Prostate gland (tissue), 2 donors: ENCODE measurements around the gene CEP131. TPM values are rescaled to one million over a fixed set of nuclear protein-coding genes. Genes with fewer than 3 reads are reported as not detected.

Source experiments
- DNase-seq: peaks from one replicate; pipeline ENCODE4 v3.0.0-alpha.2; 2019; ENCODE audit warnings: low spot score
- H3K27ac ChIP-seq, 2 donors: fragments of 200-600 bp; sonication (generic); 2 replicates each; pipeline ENCODE4 v1.5.1; 2017 to 2019
- H3K27me3 ChIP-seq: fragments of 200-600 bp; sonication (generic); replicated peaks from 2 replicates; pipeline ENCODE4 v1.5.1; 2019; ENCODE audit not compliant: insufficient read depth
- H3K36me3 ChIP-seq, 2 donors: fragments of 200-600 bp; sonication (generic); 1 replicate in 1 of 2; 2 replicates in 1 of 2; pipeline versions ENCODE4 v1.5.1 to v1.8.1; 2017 to 2019
- H3K4me1 ChIP-seq: fragments of 200-600 bp; sonication (generic); replicated peaks from 2 replicates; pipeline ENCODE4 v1.5.1; 2019
- H3K4me3 ChIP-seq, 2 donors: fragments of 200-600 bp; sonication (generic); 2 replicates each; pipeline ENCODE4 v1.5.1; 2017 to 2019
- H3K9me3 ChIP-seq: fragments of 200-600 bp; sonication (generic); 2 replicates; pipeline ENCODE4 v1.5.1; 2017
- CTCF ChIP-seq, 4 experiments: fragments of 200-600 bp in 2 of 4; fragments of 450-650 bp in 2 of 4; sonication (generic) in 2 of 4; IDR thresholded peaks; 1 replicate in 3 of 4; 2 replicates in 1 of 4; pipeline ENCODE4 v1.5.1; 2016 to 2019; ENCODE audit warnings: antibody characterized with exemption in 4 of 4, mild to moderate bottlenecking in 2 of 4, moderate library complexity in 2 of 4
- POLR2A ChIP-seq: fragments of 450-650 bp; IDR thresholded peaks from one replicate; pipeline ENCODE4 v1.6.1; 2016; ENCODE audit warnings: antibody characterized with exemption, mild to moderate bottlenecking
- POLR2AphosphoS5 ChIP-seq: sonication (generic); formaldehyde crosslinking; IDR thresholded peaks from one replicate; pipeline ENCODE4 v1.6.1; 2017; ENCODE audit warnings: antibody characterized with exemption
- WGBS: methylation state at CpG from one replicate; pipeline ENCODE4 v1.1.5; 2018; 5-methylcytosine and 5-hydroxymethylcytosine counted together
- intact Hi-C: fragments of 100-400 bp; cut with DNase I; formaldehyde crosslinking; loops from one replicate; pipeline ENCODE4 v1.14.2; 2022
- total RNA-seq, 2 donors: library from RNA; depleted of rRNA; stranded (reverse); fragments of >200 nt; gene quantifications; one replicate each; pipeline ENCODE4 v1.1.0, GENCODE V29; 2016

Gene CEP131
- total RNA-seq, 2 donors from 2014 or later = 7.1 to 24.0 TPM

- Histone ChIP-seq H3K36me3 (no peaks in the 10 kb centered on the region), H3K9me3 (no peaks in the 10 kb centered on the region), H3K4me3 (no peak overlapping the region), H3K27ac (no peak overlapping the region), H3K4me1 (no peaks in the 10 kb centered on the region), H3K27me3 (no peaks in the 10 kb centered on the region)
- no peak for TF ChIP-seq POLR2AphosphoS5
- no peak for TF ChIP-seq POLR2A
- DNase-seq = no peak
- 65% methylated on average over 9 of the region's 11 CpGs for WGBS
- intact Hi-C loops = loop anchor here (5.0 kb wide), 1 partner anchor 99 kb away; no protein-coding TSS in a partner anchor
These were observed 79.6 kb downstream of the CEP131 start for GRCh38 chr17:81143200-81143527.

GRCh38 chr17:81142301-81143199 is 80.2 kb downstream of the CEP131 start:
- intact Hi-C loops = loop anchor here (5.0 kb wide), 1 partner anchor 100 kb away; no protein-coding TSS in a partner anchor
- Histone ChIP-seq H3K4me3 (no peak overlapping the region), H3K36me3 (no peaks in the 10 kb centered on the region), H3K27ac (no peak overlapping the region), H3K27me3 (no peaks in the 10 kb centered on the region), H3K9me3 (no peaks in the 10 kb centered on the region), H3K4me1 (no peaks in the 10 kb centered on the region)
- peak; percentile 45 for TF ChIP-seq POLR2AphosphoS5
- peak; percentile 50 to 76 (median 71) for TF ChIP-seq CTCF (IDR thresholded peaks at IDR 0.05)
- no peak for TF ChIP-seq POLR2A
- 29% methylated on average over 24 of the region's 25 CpGs for WGBS
- peak; percentile 66 for DNase-seq

GRCh38 chr17:81140695-81141094 is 82.1 kb downstream of the CEP131 start:
- Histone ChIP-seq H3K9me3 (no peaks in the 10 kb centered on the region), H3K27ac (no peak overlapping the region), H3K4me1 (no peaks in the 10 kb centered on the region), H3K27me3 (no peaks in the 10 kb centered on the region), H3K4me3 (no peak overlapping the region), H3K36me3 (no peaks in the 10 kb centered on the region)
- TF ChIP-seq POLR2A (no peak), CTCF (IDR thresholded peaks at IDR 0.05) (no peak), POLR2AphosphoS5 (no peak)
- WGBS = 96% methylated on average over 37 of the region's 37 CpGs
- intact Hi-C loops = loop anchor here (5.0 kb wide), 1 partner anchor 102 kb away; no protein-coding TSS in a partner anchor
- DNase-seq = no peak

GRCh38 chr17:81140018-81140417 is 82.7 kb downstream of the CEP131 start:
- intact Hi-C loops = loop anchor here (5.0 kb wide), 1 partner anchor 102 kb away; no protein-coding TSS in a partner anchor
- H3K36me3 ChIP-seq = no peaks in the 10 kb centered on the region
- TF ChIP-seq POLR2A (no peak), CTCF (IDR thresholded peaks at IDR 0.05) (no peak), POLR2AphosphoS5 (no peak)
- DNase-seq = no peak
- no peak overlapping the region for H3K27ac ChIP-seq
- H3K27me3 ChIP-seq = no peaks in the 10 kb centered on the region
- 85% methylated on average over 8 of the region's 8 CpGs for WGBS
- no peak overlapping the region for H3K4me3 ChIP-seq
- no peaks in the 10 kb centered on the region for H3K4me1 ChIP-seq
- no peaks in the 10 kb centered on the region for H3K9me3 ChIP-seq

Other genes starting within 250 kb of the CEP131 start
- 10 to 100 TPM; 30.6 to 35.3 TPM for gene CHMP6, start 231.1 kb downstream of the CEP131 start, total RNA-seq
- gene BAIAP2, start 187.8 kb downstream of the CEP131 start, total RNA-seq = 100 to 1,000 TPM; 125 to 148 TPM
- not detected for gene PVALEF, start 57.5 kb downstream of the CEP131 start, total RNA-seq
- 1 to 10 TPM; 5.2 to 6.6 TPM for gene AATK, start 56.7 kb downstream of the CEP131 start, total RNA-seq
- gene TEPSIN, start 16.1 kb upstream of the CEP131 start, total RNA-seq = 10 to 100 TPM; 35.6 to 81.5 TPM
- 10 to 100 TPM; 27.4 to 43.1 TPM for gene NDUFAF8, start 16.4 kb upstream of the CEP131 start, total RNA-seq
- gene SLC38A10, start 72.3 kb upstream of the CEP131 start, total RNA-seq = 100 to 1,000 TPM; 104 to 167 TPM
- gene BAHCC1, start 172.5 kb upstream of the CEP131 start, total RNA-seq = 10 to 100 TPM; 11.4 to 28.9 TPM